Endothelial cell of umbilical vein (primary cell): Measurements from ENCODE around the gene FYN.

ENCODE experiments used
- CTCF ChIP-seq, 2 donors: IDR thresholded peaks; 1 replicate in 1 of 2; 2 replicates in 1 of 2; pipeline ENCODE4 v1.5.1; 2011; ENCODE audit warnings: low read length in 2 of 2, mild to moderate bottlenecking in 2 of 2, moderate library complexity in 2 of 2, control low read depth in 1 of 2, inconsistent platforms in 1 of 2, low read depth in 1 of 2; ENCODE audit not compliant: insufficient read depth in 1 of 2; ENCODE audit errors: extremely low read depth in 1 of 2
- EZH2 ChIP-seq: IDR thresholded peaks from 2 replicates; pipeline ENCODE4 v1.6.1; 2012; ENCODE audit warnings: borderline replicate concordance, low read depth, mild to moderate bottlenecking, moderate library complexity, low read length, inconsistent platforms; ENCODE audit not compliant: severe bottlenecking
- MAX ChIP-seq: IDR thresholded peaks from 2 replicates; pipeline ENCODE4 v1.6.1; 2011; ENCODE audit not compliant: insufficient read depth, insufficient read length
- MYC ChIP-seq: IDR thresholded peaks from one replicate; pipeline ENCODE4 v1.6.1; 2011; ENCODE audit warnings: mild to moderate bottlenecking, low read depth, low read length
- POLR2A ChIP-seq: IDR thresholded peaks from 2 replicates; pipeline ENCODE4 v1.6.1; 2012; ENCODE audit warnings: low read depth, mild to moderate bottlenecking, control low read depth, low read length

- TF ChIP-seq CTCF (IDR thresholded peaks at IDR 0.05; ENCODE audit: extremely low read depth in 1 of 2, insufficient read depth in 1 of 2, low read depth in 1 of 2, low read length in 2 of 2) (no peak), MAX (no peak), POLR2A (no peak), EZH2 (no peak), MYC (no peak)
Observed at GRCh38 chr6:111871725-111872400, 1.4 kb downstream of the FYN start.
